ENCODE measurements around the gene HSF5.

The HSF5 gene, protein sequence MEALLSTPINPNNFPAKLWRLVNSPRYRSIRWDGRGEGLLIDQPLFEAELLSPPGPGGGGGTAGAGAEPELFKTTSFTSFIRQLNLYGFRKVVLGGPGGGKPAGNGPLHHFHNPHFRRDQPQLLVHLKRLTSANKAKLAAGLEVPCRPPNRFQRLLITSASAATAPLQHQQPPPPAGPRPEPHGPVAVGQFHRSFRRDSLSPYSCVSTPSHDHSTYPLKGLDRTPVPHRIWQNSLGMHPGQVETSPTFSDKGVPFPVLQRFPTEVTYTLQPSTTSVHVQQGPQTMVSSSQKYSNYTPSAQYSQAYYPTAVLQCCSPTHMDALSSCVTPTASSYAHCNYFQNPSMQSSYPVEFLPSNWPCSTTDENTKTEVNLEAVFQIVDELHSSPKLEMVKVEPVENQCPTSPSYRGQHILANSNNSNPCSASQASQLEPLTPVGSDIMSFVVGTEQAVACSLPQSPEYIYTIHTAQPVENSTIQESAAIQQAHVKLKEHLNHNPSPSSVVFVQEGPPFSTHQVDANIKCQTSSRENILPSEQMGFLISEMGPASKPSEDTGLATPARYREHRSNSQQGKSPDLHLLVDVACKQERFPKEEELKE

DNA sequence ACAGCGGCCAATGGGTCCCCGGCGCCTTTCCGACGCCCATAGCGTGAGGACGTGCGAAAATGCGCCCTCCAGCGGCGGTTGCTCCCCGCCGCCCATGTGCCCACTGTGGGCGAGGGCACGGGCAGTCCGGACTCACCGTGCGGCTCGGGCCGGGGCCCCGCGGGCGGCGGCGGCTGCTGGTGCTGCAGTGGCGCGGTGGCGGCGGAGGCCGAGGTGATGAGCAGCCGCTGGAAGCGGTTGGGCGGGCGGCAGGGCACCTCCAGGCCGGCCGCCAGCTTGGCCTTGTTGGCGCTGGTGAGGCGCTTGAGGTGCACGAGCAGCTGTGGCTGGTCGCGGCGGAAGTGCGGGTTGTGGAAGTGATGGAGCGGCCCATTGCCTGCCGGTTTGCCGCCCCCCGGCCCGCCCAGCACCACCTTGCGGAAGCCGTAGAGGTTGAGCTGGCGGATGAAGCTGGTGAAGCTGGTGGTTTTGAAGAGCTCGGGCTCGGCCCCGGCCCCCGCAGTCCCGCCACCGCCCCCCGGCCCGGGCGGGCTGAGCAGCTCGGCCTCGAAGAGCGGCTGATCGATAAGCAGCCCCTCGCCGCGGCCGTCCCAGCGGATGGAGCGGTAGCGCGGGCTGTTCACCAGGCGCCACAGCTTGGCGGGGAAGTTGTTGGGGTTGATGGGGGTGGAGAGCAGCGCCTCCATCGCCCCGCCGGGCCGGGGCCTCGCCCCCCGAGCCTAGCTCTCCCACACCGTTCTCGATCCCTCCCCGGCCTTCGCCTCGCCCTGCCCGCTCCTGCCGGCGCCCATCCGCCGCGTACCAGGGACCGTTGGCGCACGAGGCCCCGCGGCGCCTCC, at the start of gene HSF5:
HSF5 (minus strand) TSS at position 820 of the 839 bp plus-strand sequence; CDS start at position 686, 134 bp downstream.
- peak; percentile 39 to 78 (median 66) for DNase-seq

GRCh38 chr17:58537266-58537665, 49.1 kb upstream of the HSF5 start:
- no peak for DNase-seq

GRCh38 chr17:58536542-58536941, 48.3 kb upstream of the HSF5 start:
- no peak for DNase-seq

- no peak for DNase-seq
Observed at GRCh38 chr17:58535431-58535830, 47.2 kb upstream of the HSF5 start.

GRCh38 chr17:58534901-58535421, 46.8 kb upstream of the HSF5 start:
- no peak for DNase-seq

DNA sequence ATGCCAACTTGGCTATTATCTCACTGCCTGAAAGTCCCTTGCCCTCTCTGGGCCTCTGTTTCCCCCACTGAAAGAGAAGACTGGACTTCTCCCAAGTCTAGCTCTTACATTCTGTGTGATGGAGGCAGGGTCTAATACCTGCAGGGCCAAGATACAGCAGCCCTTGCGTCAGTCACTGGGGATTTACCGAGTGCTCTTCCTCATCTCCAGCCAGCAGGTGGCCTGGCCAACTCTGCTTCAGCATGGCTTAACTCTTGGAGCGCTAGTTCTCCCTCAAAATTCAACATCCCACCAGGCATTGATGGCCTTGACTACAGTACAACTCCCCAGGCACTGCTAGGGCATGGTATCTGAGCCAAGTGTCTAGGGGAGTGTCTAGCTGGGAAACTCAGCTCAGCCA, 46.1 kb upstream of the HSF5 start:
- no peak for DNase-seq

DNA sequence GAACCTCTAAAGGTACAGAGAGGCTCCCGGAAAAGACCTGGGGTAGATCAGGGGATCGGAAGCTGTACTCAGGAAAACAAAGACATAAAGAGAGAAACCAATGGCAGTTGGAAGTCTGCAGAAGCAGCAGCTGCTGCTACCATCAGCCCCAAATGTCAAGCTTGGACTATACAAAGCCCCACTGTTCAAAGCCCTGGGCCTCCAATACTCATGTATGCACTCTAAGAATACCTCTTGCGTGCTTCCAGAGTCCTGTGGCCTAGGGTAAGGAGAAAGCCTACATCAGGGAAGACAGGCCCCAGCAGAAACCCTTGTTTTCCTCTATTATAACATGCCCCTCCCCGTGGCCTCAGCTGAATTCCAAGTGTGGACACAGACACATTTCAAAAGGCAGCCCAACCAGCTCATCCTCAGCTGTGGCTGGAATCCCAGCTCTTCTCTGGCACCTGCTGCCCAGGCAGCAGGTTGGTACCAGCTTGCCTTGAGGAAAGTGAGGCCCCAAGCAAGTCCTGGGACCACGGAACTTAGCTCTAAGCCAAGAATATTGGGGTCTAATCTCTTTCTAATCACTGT, 45.5 kb upstream of the HSF5 start:
- DNase-seq, result no peak

- DNase-seq, result no peak
Observed at GRCh38 chr17:58532555-58532951, 44.3 kb upstream of the HSF5 start.

DNA sequence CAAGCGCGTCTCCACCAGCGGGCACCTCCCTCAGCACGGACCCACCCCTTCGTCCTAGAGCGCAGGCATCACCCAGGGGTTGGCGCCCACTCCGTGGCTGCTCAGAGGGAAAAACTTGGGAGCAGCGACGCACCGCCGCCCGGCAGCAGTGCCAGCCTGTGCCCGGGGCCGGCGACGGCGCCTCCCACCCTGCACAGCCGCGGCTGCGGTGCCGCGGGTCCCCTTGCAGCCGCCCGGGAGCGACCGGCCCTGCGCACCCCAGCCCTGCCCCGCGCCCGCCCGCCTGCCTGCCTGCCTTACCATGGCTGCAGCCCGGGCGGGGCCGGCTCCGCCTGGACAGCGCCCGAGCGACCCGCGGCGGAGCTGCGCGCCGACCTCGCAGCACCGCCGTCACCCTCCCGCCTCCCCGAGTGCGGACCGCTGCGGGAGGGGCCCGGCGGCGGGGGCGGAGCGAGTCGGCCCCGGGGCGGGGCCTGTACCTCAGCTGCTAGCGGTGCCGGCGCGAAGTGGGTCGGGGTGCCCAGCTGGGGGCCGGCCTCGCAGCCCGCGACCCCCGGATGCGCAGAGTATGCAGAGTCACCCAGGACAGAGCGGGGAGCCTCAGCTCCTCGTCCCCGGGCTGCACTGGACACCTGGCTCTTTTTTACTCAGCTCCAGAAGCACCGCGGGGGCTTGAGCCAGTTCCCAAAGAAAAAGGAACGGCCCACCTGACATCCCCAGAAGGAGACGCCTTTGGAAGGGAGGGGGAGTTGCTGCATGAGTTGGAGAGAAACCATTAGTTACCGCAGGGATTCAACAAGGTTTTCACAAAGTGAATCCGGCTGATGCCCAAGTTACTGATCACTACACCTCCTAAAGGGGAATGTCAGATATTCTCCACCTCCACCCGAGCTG, 43.7 kb upstream of the HSF5 start:
- peak in 3 of 4 experiments; percentile 17 to 35 (median 34) for DNase-seq

GRCh38 chr17:58531122-58531521, 42.9 kb upstream of the HSF5 start:
- DNase-seq, result no peak

GRCh38 chr17:58530655-58531054, 42.4 kb upstream of the HSF5 start:
- DNase-seq, result no peak

- no peak for DNase-seq
Observed at GRCh38 chr17:58529275-58529674, 41.1 kb upstream of the HSF5 start.

DNA sequence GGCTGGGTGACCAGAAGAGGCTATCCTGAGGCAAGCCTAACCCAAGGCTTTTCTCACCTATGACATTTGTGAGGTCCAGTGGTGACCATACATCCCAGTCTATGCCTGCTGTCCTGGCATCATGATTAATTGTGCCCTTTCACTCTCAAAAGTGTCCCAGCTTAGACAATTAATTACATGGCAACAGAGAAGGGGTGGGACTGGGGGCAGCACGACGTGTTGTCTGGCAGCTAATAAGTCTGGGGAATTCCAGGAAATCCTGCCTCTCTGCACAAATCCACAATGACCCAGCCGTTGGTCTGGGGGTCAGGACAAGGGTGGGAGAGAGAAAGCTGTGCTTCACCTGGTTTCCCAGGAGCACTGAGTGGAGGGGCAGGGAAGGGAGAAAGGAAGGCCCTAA, 40.2 kb upstream of the HSF5 start:
- DNase-seq, result no peak

DNA sequence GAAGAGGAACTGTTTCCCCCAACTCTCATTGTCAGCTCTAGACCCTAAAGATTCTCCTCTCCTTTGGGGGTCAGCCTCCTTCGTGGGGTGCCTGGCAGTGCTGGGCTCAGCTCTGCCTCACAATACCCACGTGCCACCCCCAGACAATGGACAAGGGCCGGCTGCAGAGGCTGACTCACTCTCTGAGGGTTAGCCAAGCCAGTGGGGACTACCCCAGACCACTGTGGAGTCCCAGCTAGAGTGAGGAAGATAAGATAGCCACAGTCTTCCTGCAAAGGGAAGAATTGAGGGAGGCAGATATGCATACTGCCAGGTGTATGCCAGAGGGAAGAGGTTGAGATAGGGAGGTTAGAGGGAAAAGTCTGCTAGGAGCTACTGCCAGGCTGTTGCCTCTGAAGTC, 39.7 kb upstream of the HSF5 start:
- no peak for DNase-seq

- no peak for DNase-seq
Observed at GRCh38 chr17:58527306-58527705, 39.1 kb upstream of the HSF5 start.

DNA sequence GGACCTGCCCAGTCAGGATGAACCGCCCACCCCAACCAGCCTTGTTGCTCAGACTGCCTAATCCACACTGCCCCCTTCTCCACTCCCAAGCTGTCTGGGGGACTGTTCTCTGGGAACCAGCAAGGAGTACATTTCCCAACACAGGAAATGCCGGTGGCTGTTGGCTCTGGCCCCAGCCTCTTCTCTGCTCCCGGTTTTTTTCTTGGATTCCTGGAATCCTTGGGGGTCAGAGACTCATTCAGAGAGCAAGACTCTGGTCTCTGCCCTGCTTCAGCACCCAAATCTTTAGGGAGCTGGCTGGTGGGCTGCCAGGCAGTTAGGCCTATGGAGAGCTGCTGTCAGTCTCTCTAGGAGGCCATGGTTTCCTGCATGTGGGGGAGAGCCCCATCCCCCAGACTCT, 37.0 kb upstream of the HSF5 start:
- no peak for DNase-seq

DNA sequence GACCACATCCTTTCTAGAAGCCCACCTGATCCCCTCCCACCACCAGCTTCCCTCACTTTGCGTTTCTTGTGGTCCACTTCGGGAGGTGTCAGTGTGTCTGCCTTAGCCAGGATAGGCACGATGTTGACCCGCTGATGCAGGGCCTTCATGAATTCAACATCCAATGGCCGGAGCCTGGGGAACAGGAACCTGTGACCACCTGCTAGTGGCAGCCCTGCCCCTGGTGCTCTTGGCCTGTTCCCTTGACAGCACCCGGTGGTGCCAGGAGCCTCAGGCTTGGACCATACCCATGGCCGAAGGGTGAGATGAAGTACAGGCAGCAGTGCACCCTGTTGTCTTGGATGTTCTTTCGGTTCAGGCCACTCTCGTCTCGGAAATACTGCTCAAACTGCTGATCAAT, 33.5 kb upstream of the HSF5 start:
- DNase-seq, result no peak

GRCh38 chr17:58520843-58521430, 32.7 kb upstream of the HSF5 start:
- DNase-seq, result no peak

- peak; percentile 98 to 100 (median 100) for DNase-seq
Observed at GRCh38 chr17:58517928-58518609, 29.9 kb upstream of the HSF5 start.

DNA sequence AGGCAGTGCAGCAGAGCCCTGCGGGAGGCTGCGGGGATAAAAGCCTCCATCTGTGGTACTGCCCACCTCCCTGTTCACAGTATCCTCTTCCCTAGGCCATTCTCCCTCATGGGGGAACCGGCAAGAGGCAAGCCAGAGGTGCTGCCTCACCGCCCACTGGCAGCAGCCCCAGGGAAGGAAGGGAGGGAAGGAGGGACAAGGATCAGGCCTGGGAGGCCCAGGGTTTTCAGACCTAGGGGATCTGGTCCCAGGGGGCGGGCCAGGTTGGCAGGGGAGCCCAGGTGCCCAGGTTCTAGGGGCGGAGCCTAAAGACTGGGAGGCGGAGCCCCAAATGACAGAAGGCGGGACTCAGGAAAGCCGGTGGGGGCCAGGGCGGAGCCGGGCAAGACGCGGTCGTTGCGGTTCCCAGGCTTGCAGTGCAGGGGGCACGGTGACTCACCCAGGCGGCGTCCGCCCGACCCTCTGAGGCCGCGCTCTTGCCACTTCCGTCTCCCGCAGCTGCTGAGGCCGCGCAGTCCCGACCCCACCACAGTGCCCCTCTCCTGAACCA, 29.2 kb upstream of the HSF5 start:
- no peak for DNase-seq

All from activated CD4-positive, CD25-positive, alpha-beta regulatory T cell (primary cell).